Activated T-helper 9 cell treated with anti-CD3 and anti-CD28 coated beads, Interleukin-2, amount 50 U/mL, for 16 hours (primary cell): ENCODE results near the gene CWC22.
"Not testable (repeated sequence)": the region's sequence is repeated elsewhere in the genome, so short reads cannot be mapped to it uniquely, and the experiment has no call there.

Experiments
- DNase-seq: peaks from one replicate; pipeline ENCODE4 v3.0.0-alpha.2; 2020; ENCODE audit warnings: low read depth

CWC22 gene

GRCh38 chr2:180003073-180003472, 4.0 kb downstream of the CWC22 start:
- DNase-seq = no peak

GRCh38 chr2:180002198-180002770, 4.8 kb downstream of the CWC22 start:
- no peak for DNase-seq

- no peak for DNase-seq
Measured at GRCh38 chr2:180001726-180002125, 5.4 kb downstream of the CWC22 start.

- no peak for DNase-seq
Measured at GRCh38 chr2:180000434-180000833, 6.7 kb downstream of the CWC22 start.

- no peak for DNase-seq
Measured at GRCh38 chr2:179999000-179999399, 8.1 kb downstream of the CWC22 start.

GRCh38 chr2:179995741-179996515, 11.2 kb downstream of the CWC22 start:
- no peak for DNase-seq

GRCh38 chr2:179991344-179991743, 15.8 kb downstream of the CWC22 start:
- no peak for DNase-seq

GRCh38 chr2:179990676-179991317, 16.3 kb downstream of the CWC22 start:
- DNase-seq = no peak

GRCh38 chr2:179987916-179988315, 19.2 kb downstream of the CWC22 start:
- no peak for DNase-seq

GRCh38 chr2:179985163-179985820, 21.8 kb downstream of the CWC22 start:
- DNase-seq = no peak

- no peak for DNase-seq
Measured at GRCh38 chr2:179983250-179983932, 23.7 kb downstream of the CWC22 start.

GRCh38 chr2:179981085-179981484, 26.0 kb downstream of the CWC22 start:
- no peak for DNase-seq

- no peak for DNase-seq
Measured at GRCh38 chr2:179974761-179975160, 32.3 kb downstream of the CWC22 start.

- DNase-seq = no peak
Measured at GRCh38 chr2:179966778-179967394, 40.2 kb downstream of the CWC22 start.

GRCh38 chr2:179965291-179966258, 41.5 kb downstream of the CWC22 start:
- no peak for DNase-seq

- DNase-seq = no peak
Measured at GRCh38 chr2:179963626-179964025, 43.5 kb downstream of the CWC22 start.

- not testable (repeated sequence) for DNase-seq
Measured at GRCh38 chr2:179958251-179958650, 48.8 kb downstream of the CWC22 start.

GRCh38 chr2:179954026-179954425, 53.1 kb downstream of the CWC22 start:
- DNase-seq = no peak

GRCh38 chr2:179953359-179953758, 53.7 kb downstream of the CWC22 start:
- no peak for DNase-seq

GRCh38 chr2:179952658-179953057, 54.4 kb downstream of the CWC22 start:
- DNase-seq = no peak

- no peak for DNase-seq
Measured at GRCh38 chr2:179951680-179952079, 55.4 kb downstream of the CWC22 start.
